ENCODE data around the gene MORC4.

The MORC4 gene

GRCh38 chrX:106952538-106952937, 47.5 kb downstream of the MORC4 start:
- DNase-seq (ENCODE audit: low spot score), result no peak

GRCh38 chrX:106952089-106952488, 47.9 kb downstream of the MORC4 start:
- DNase-seq (ENCODE audit: low spot score), result no peak

GRCh38 chrX:106951230-106951629, 48.8 kb downstream of the MORC4 start:
- no peak for DNase-seq (ENCODE audit: low spot score)

- DNase-seq (ENCODE audit: low spot score), result no peak
These were observed 49.6 kb downstream of the MORC4 start for GRCh38 chrX:106950381-106950780.

- DNase-seq (ENCODE audit: low spot score), result no peak
These were observed 50.6 kb downstream of the MORC4 start for GRCh38 chrX:106949366-106949765.

- no peak for DNase-seq (ENCODE audit: low spot score)
These were observed 51.4 kb downstream of the MORC4 start for GRCh38 chrX:106948641-106949040.

GRCh38 chrX:106946464-106946863, 53.5 kb downstream of the MORC4 start:
- DNase-seq (ENCODE audit: low spot score), result no peak

- no peak for DNase-seq (ENCODE audit: low spot score)
These were observed 59.9 kb downstream of the MORC4 start for GRCh38 chrX:106940068-106940467.

GRCh38 chrX:106939566-106939965, 60.4 kb downstream of the MORC4 start:
- no peak for DNase-seq (ENCODE audit: low spot score)

- no peak for DNase-seq (ENCODE audit: low spot score)
These were observed 63.8 kb downstream of the MORC4 start for GRCh38 chrX:106936246-106936645.

- DNase-seq (ENCODE audit: low spot score), result no peak
These were observed 64.8 kb downstream of the MORC4 start for GRCh38 chrX:106935175-106935574.

- DNase-seq (ENCODE audit: low spot score), result no peak
These were observed 66.5 kb downstream of the MORC4 start for GRCh38 chrX:106933538-106933961.

GRCh38 chrX:106932960-106933537, 67.0 kb downstream of the MORC4 start:
- no peak for DNase-seq (ENCODE audit: low spot score)

GRCh38 chrX:106932492-106932923, 67.5 kb downstream of the MORC4 start:
- no peak for DNase-seq (ENCODE audit: low spot score)

- peak; percentile 47 for DNase-seq (ENCODE audit: low spot score)
These were observed 68.1 kb downstream of the MORC4 start for GRCh38 chrX:106931831-106932491.

GRCh38 chrX:106928227-106928626, 71.8 kb downstream of the MORC4 start:
- no peak for DNase-seq (ENCODE audit: low spot score)

GRCh38 chrX:106927700-106928099, 72.3 kb downstream of the MORC4 start:
- no peak for DNase-seq (ENCODE audit: low spot score)

- DNase-seq (ENCODE audit: low spot score), result no peak
These were observed 73.0 kb downstream of the MORC4 start for GRCh38 chrX:106927023-106927422.

- DNase-seq (ENCODE audit: low spot score), result no peak
These were observed 78.4 kb downstream of the MORC4 start for GRCh38 chrX:106921637-106922036.

- DNase-seq (ENCODE audit: low spot score), result no peak
These were observed 80.0 kb downstream of the MORC4 start, which contains the start of gene CLDN2 for GRCh38 chrX:106919932-106920452. Gene CLDN2 (plus strand): TSS chrX:106920402. CDS start chrX:106928229, 7,827 bp downstream.

- no peak for DNase-seq (ENCODE audit: low spot score)
These were observed 82.0 kb downstream of the MORC4 start for GRCh38 chrX:106917830-106918500.

- no peak for DNase-seq (ENCODE audit: low spot score)
These were observed 87.1 kb downstream of the MORC4 start for GRCh38 chrX:106912864-106913263.

- no peak for DNase-seq (ENCODE audit: low spot score)
These were observed 93.7 kb downstream of the MORC4 start for GRCh38 chrX:106906361-106906760.

All from HuH-7 (cell line).